Measurements from ENCODE around the gene MAGI2.

MAGI2 gene

GRCh38 chr7:79359827-79360226 lies 93.6 kb downstream of the MAGI2 start:
- WGBS, 2 donors (ENCODE audit: extremely low coverage in 2 of 2, insufficient read length in 2 of 2, insufficient replicate concordance in 1 of 2), result no CpG with 5 or more reads among the region's 1 CpG
- H3K27ac ChIP-seq (replicated peaks; ENCODE audit: low read length), result no peak overlapping the region

GRCh38 chr7:79357101-79357500 lies 96.4 kb downstream of the MAGI2 start:
- Histone ChIP-seq H3K4me1 (ENCODE audit: control insufficient read depth in 2 of 2, insufficient read depth in 1 of 2, low read depth in 1 of 2, low read length in 2 of 2) (no peaks in the 10 kb centered on the region), H2BK15ac (ENCODE audit: low read length) (no peak overlapping the region), H4K8ac (ENCODE audit: low read depth, low read length) (no peak overlapping the region), H3K4me3 (ENCODE audit: low read length in 2 of 2) (no peak overlapping the region), H3K79me1 (ENCODE audit: low read depth, low read length) (no peaks in the 10 kb centered on the region), H3K4ac (ENCODE audit: low read length) (no peak overlapping the region), H2BK120ac (ENCODE audit: low read depth, low read length) (no peak overlapping the region), H3K27ac (replicated peaks; ENCODE audit: low read length) (no peak overlapping the region), H3K14ac (ENCODE audit: low read length) (no peak overlapping the region), H3K23ac (ENCODE audit: low read depth, low read length, poor library complexity) (no peak overlapping the region), H2AFZ (ENCODE audit: low read length) (no peak overlapping the region), H2AK5ac (ENCODE audit: low read depth, low read length) (no peak overlapping the region), H2BK5ac (ENCODE audit: low read length) (no peak overlapping the region), H4K91ac (ENCODE audit: low read depth, low read length, poor library complexity) (no peak overlapping the region), H3K4me2 (ENCODE audit: insufficient read depth, low read length, poor library complexity, severe bottlenecking) (no peak overlapping the region), H3K9me3 (replicated peaks in 1 of 2; ENCODE audit: control insufficient read depth in 2 of 2, insufficient read depth in 1 of 2, low read depth in 1 of 2, low read length in 2 of 2) (no peaks in the 10 kb centered on the region), H3K36me3 (replicated peaks in 1 of 2; ENCODE audit: control insufficient read depth in 2 of 2, insufficient read depth in 2 of 2, low read length in 2 of 2) (no peaks in the 10 kb centered on the region), H3K9ac (ENCODE audit: low read depth, low read length, poor library complexity) (no peak overlapping the region), H2BK12ac (ENCODE audit: low read length) (no peak overlapping the region), H3K18ac (ENCODE audit: low read length) (no peak overlapping the region), H3K27me3 (ENCODE audit: control insufficient read depth in 3 of 3, insufficient read depth in 3 of 3, low read depth in 1 of 3, low read length in 3 of 3) (no peaks in the 10 kb centered on the region)
- WGBS, 2 donors (ENCODE audit: extremely low coverage in 2 of 2, insufficient read length in 2 of 2, insufficient replicate concordance in 1 of 2), result no CpG with 5 or more reads among the region's 1 CpG
- DNase-seq (ENCODE audit: low spot score), result no peak

More at GRCh38 chr7:79359827-79360226, 93.6 kb downstream of the MAGI2 start:
- no peaks in the 10 kb centered on the region for H3K9me3 ChIP-seq (replicated peaks in 1 of 2; ENCODE audit: control insufficient read depth in 2 of 2, insufficient read depth in 1 of 2, low read depth in 1 of 2, low read length in 2 of 2)
- no peak overlapping the region for H2BK15ac ChIP-seq (ENCODE audit: low read length)
- H2BK5ac ChIP-seq (ENCODE audit: low read length), result no peak overlapping the region
- no peak overlapping the region for H3K14ac ChIP-seq (ENCODE audit: low read length)
- H3K36me3 ChIP-seq (replicated peaks in 1 of 2; ENCODE audit: control insufficient read depth in 2 of 2, insufficient read depth in 2 of 2, low read length in 2 of 2), result no peaks in the 10 kb centered on the region
- H3K4ac ChIP-seq (ENCODE audit: low read length), result no peak overlapping the region
- H2AK5ac ChIP-seq (ENCODE audit: low read depth, low read length), result no peak overlapping the region
- H2AFZ ChIP-seq (ENCODE audit: low read length), result no peak overlapping the region
- no peak overlapping the region for H3K4me2 ChIP-seq (ENCODE audit: insufficient read depth, low read length, poor library complexity, severe bottlenecking)
- H3K4me1 ChIP-seq (ENCODE audit: control insufficient read depth in 2 of 2, insufficient read depth in 1 of 2, low read depth in 1 of 2, low read length in 2 of 2), result no peaks in the 10 kb centered on the region
- no peak overlapping the region for H3K18ac ChIP-seq (ENCODE audit: low read length)
- no peak for DNase-seq (ENCODE audit: low spot score)
- H3K23ac ChIP-seq (ENCODE audit: low read depth, low read length, poor library complexity), result no peak overlapping the region
- no peak overlapping the region for H2BK120ac ChIP-seq (ENCODE audit: low read depth, low read length)
- H3K9ac ChIP-seq (ENCODE audit: low read depth, low read length, poor library complexity), result no peak overlapping the region
- H4K8ac ChIP-seq (ENCODE audit: low read depth, low read length), result no peak overlapping the region
- no peaks in the 10 kb centered on the region for H3K27me3 ChIP-seq (ENCODE audit: control insufficient read depth in 3 of 3, insufficient read depth in 3 of 3, low read depth in 1 of 3, low read length in 3 of 3)
- no peak overlapping the region for H4K91ac ChIP-seq (ENCODE audit: low read depth, low read length, poor library complexity)
- H3K79me1 ChIP-seq (ENCODE audit: low read depth, low read length), result no peaks in the 10 kb centered on the region
- H2BK12ac ChIP-seq (ENCODE audit: low read length), result no peak overlapping the region
- H3K4me3 ChIP-seq (ENCODE audit: low read length in 2 of 2), result no peak overlapping the region

- Histone ChIP-seq H2BK120ac (ENCODE audit: low read depth, low read length) (no peak overlapping the region), H3K36me3 (replicated peaks in 1 of 2; ENCODE audit: control insufficient read depth in 2 of 2, insufficient read depth in 2 of 2, low read length in 2 of 2) (no peaks in the 10 kb centered on the region), H2BK12ac (ENCODE audit: low read length) (no peak overlapping the region), H2AFZ (ENCODE audit: low read length) (no peak overlapping the region), H4K91ac (ENCODE audit: low read depth, low read length, poor library complexity) (no peak overlapping the region), H4K8ac (ENCODE audit: low read depth, low read length) (no peak overlapping the region), H2AK5ac (ENCODE audit: low read depth, low read length) (no peak overlapping the region), H3K4me2 (ENCODE audit: insufficient read depth, low read length, poor library complexity, severe bottlenecking) (no peak overlapping the region), H3K27me3 (ENCODE audit: control insufficient read depth in 3 of 3, insufficient read depth in 3 of 3, low read depth in 1 of 3, low read length in 3 of 3) (no peaks in the 10 kb centered on the region), H3K9ac (ENCODE audit: low read depth, low read length, poor library complexity) (no peak overlapping the region), H3K79me1 (ENCODE audit: low read depth, low read length) (no peaks in the 10 kb centered on the region), H3K14ac (ENCODE audit: low read length) (no peak overlapping the region), H3K4ac (ENCODE audit: low read length) (no peak overlapping the region), H2BK5ac (ENCODE audit: low read length) (no peak overlapping the region), H3K9me3 (replicated peaks in 1 of 2; ENCODE audit: control insufficient read depth in 2 of 2, insufficient read depth in 1 of 2, low read depth in 1 of 2, low read length in 2 of 2) (no peaks in the 10 kb centered on the region), H3K18ac (ENCODE audit: low read length) (no peak overlapping the region), H3K4me3 (ENCODE audit: low read length in 2 of 2) (no peak overlapping the region), H3K4me1 (ENCODE audit: control insufficient read depth in 2 of 2, insufficient read depth in 1 of 2, low read depth in 1 of 2, low read length in 2 of 2) (no peaks in the 10 kb centered on the region), H3K27ac (replicated peaks; ENCODE audit: low read length) (no peak overlapping the region), H2BK15ac (ENCODE audit: low read length) (no peak overlapping the region), H3K23ac (ENCODE audit: low read depth, low read length, poor library complexity) (no peak overlapping the region)
- no peak for DNase-seq (ENCODE audit: low spot score)
- WGBS, 2 donors (ENCODE audit: extremely low coverage in 2 of 2, insufficient read length in 2 of 2, insufficient replicate concordance in 1 of 2), result no CpG with 5 or more reads among the region's 2 CpGs
Measured at GRCh38 chr7:79353720-79354468, 99.6 kb downstream of the MAGI2 start.

GRCh38 chr7:79352323-79352722 lies 101.1 kb downstream of the MAGI2 start:
- Histone ChIP-seq H3K9ac (ENCODE audit: low read depth, low read length, poor library complexity) (no peak overlapping the region), H3K4me3 (ENCODE audit: low read length in 2 of 2) (no peak overlapping the region), H3K4me2 (ENCODE audit: insufficient read depth, low read length, poor library complexity, severe bottlenecking) (no peak overlapping the region), H3K14ac (ENCODE audit: low read length) (no peak overlapping the region), H2BK5ac (ENCODE audit: low read length) (no peak overlapping the region), H3K36me3 (replicated peaks in 1 of 2; ENCODE audit: control insufficient read depth in 2 of 2, insufficient read depth in 2 of 2, low read length in 2 of 2) (no peaks in the 10 kb centered on the region), H4K91ac (ENCODE audit: low read depth, low read length, poor library complexity) (no peak overlapping the region), H3K27ac (replicated peaks; ENCODE audit: low read length) (no peak overlapping the region), H3K18ac (ENCODE audit: low read length) (no peak overlapping the region), H3K4me1 (ENCODE audit: control insufficient read depth in 2 of 2, insufficient read depth in 1 of 2, low read depth in 1 of 2, low read length in 2 of 2) (no peaks in the 10 kb centered on the region), H3K27me3 (ENCODE audit: control insufficient read depth in 3 of 3, insufficient read depth in 3 of 3, low read depth in 1 of 3, low read length in 3 of 3) (no peaks in the 10 kb centered on the region), H3K4ac (ENCODE audit: low read length) (no peak overlapping the region), H2BK15ac (ENCODE audit: low read length) (no peak overlapping the region), H2AFZ (ENCODE audit: low read length) (no peak overlapping the region), H2AK5ac (ENCODE audit: low read depth, low read length) (no peak overlapping the region), H2BK120ac (ENCODE audit: low read depth, low read length) (no peak overlapping the region), H4K8ac (ENCODE audit: low read depth, low read length) (no peak overlapping the region), H3K9me3 (replicated peaks in 1 of 2; ENCODE audit: control insufficient read depth in 2 of 2, insufficient read depth in 1 of 2, low read depth in 1 of 2, low read length in 2 of 2) (no peaks in the 10 kb centered on the region), H3K23ac (ENCODE audit: low read depth, low read length, poor library complexity) (no peak overlapping the region), H2BK12ac (ENCODE audit: low read length) (no peak overlapping the region), H3K79me1 (ENCODE audit: low read depth, low read length) (no peaks in the 10 kb centered on the region)
- DNase-seq (ENCODE audit: low spot score), result no peak

All from neuronal stem cell (in vitro differentiated cells).